GM13976 (cell line): ENCODE data around the gene PTPRM.

ENCODE experiments used
- DNase-seq: peaks from one replicate; pipeline ENCODE4 v3.0.0; 2012; ENCODE audit warnings: low spot score
- CTCF ChIP-seq: IDR thresholded peaks from 2 replicates; pipeline ENCODE4 v1.5.1; 2012; ENCODE audit warnings: borderline replicate concordance, mild to moderate bottlenecking; ENCODE audit not compliant: insufficient read depth; ENCODE audit errors: extremely low read depth, missing control alignments, control extremely low read depth
- in situ Hi-C: fragments of 300-500 bp; cut with MboI; formaldehyde crosslinking; loops from one replicate; pipeline ENCODE4 v1.12.0; 2022; ENCODE audit warnings: low sequenced_read_pairs, mixed read lengths, inconsistent platforms; ENCODE audit not compliant: unreplicated experiment

PTPRM gene

DNA sequence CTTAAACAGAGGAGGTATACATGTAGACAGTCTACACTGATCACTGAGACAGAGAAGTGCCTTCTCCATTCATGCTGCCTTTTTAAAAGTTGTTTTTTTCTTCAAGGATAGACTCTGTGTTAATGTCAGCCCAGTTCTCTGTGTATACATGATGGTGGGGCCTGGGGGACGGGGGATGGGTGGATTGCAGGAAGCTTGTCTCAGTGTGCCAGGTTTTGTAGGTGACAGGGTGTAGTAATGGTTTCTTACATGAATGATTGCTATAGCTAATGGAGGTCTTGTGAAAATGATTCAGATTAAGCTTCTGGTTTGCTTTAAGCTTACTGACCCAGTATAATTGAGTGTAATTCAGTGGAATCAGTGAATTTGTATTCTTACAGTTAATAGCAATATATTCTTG is 423.6 kb downstream of the PTPRM start:
- TF ChIP-seq CTCF: no peak
- in situ Hi-C loops: no loop called here
- no peak for DNase-seq

DNA sequence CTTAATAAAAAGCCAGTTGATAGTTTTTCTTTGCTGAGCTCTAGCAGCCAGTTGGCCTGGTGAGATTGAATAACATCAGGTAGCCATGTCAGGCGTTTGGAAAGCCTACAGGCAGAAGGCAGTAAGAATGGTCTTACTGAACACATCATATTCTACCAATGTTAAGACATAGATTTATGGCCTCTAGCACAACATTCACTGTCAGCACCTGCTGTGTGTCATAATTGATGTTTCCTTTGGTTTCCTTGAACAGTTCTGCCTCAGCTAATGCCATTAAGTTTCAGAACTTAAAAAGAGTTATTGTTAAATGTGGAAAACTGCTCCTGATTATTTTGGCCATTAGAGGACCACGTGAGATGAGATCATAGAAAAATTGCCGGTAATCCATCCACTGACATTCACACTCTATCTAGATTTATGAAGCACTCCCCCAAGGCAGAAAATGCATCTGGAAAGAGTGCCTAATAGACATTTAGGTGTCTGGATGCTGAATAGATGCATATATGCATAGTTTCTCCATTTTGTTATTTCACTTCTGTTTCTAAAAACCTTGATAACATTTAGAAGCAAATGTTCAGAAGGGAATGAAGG is 434.7 kb downstream of the PTPRM start:
- DNase-seq: no peak
- TF ChIP-seq CTCF: no peak
- in situ Hi-C loops: no loop called here

DNA sequence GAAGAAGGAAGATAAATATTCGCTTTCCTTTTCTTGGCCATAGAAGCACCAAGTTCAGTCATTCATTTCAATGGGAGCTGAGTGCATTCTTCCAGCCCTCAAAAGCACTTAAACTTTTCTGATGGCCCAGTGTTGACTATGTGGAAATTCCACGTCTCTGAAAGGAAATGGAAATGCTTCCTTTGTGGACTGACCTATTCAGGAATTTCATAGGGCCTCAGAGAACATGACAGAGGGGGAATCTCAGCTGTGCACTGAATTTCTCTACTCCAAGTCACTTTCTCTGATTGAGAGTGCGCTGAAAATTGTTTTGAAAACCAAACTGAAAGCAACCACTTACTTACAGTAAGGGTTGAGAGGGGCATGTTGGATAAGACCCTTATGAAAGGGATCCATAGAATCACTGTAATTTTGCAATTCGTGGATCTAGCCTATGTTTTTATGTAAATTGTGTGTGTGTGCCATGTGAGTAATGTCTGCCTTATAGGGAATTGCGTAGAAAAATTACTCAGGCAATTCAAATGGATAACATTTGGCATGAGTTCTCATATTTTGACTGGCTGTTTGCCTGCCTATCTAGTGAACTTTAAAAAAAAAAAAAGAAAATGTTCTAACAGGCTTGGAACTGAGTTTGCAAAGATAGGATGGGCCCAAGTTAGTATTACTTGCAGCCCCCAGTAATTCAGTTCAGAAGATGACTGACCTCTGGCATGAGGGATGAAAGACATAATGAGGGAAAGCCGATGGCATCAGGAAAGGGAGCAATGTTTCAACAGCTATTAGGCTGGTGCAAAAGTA is 437.0 kb downstream of the PTPRM start:
- no peak for DNase-seq
- in situ Hi-C loops: no loop called here

DNA sequence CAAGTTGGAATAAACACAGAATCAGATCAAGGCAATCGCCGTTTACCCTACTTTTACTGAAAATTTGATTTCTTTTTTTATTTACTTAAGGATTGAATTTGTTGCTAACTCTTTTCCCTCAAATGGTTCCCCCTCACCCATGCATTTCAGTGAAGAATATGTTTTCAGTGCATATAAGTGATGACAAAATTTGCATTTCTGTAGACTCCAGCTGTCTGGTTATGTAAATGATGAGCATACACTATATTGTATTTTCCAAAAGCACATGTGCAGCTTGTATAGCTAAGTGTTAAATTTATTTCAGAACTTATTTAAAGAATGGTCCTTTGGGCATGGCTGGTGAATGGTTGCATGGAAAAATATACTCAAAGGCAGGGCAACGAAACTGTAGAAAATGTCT is 437.7 kb downstream of the PTPRM start:
- no peak for DNase-seq
- in situ Hi-C loops: no loop called here
- no peak for TF ChIP-seq CTCF

More for the DNA sequence above, 437.0 kb downstream of the PTPRM start:
- no peak for TF ChIP-seq CTCF

DNA sequence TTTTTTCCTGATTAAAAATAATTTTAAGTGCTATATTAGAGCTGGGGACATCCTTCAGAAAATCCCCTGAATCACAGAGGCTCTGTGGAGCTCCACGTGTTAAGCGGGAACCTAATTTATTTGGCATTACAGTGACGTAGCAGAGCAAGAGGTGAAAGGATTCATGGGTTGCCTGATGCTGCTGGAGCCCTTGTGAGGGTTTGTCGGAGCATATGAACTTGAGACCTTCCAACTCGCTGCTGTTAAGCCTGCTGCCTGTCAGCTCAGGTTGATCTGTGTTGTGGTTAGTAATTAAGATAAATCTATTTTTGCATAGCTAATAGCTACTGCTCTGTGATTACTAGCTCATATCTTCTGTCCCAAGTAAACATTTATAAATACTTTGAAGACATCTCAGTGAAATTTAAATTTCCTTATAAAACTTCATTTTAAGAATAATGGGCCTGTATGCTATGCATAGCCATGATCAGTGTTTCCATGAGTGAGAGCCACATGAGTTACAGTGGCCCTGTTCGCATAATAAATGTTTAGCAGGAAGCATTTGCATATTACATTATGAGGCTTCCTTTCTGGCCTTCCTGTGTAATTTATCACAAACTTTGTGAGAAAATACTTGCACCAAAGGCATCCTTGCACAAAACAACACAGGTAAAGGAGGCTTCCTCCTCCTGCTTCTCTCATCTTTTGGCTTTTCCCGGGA is 438.9 kb downstream of the PTPRM start:
- TF ChIP-seq CTCF: no peak
- no peak for DNase-seq
- in situ Hi-C loops: no loop called here

DNA sequence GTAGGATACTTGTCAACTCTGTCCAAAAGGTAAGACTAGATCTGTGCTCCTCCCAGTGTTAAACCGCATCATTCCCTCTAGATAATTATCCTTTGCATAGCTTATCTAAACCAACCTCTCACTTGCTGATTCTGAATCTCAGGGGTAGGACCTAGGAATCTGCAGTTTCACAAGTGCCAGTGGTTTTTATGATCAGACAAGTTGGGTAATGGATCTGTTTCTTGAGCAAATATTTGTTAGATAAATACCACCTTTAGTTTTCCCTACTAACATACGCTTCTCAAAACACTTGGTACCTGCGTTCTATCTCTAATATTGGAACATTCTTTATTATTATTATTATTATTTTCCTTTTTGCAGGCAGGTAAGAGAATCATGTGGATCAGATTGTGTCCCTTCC is 439.9 kb downstream of the PTPRM start:
- no peak for DNase-seq
- in situ Hi-C loops: no loop called here
- TF ChIP-seq CTCF: no peak
